ENCODE data around the gene ASGR1.

Gene ASGR1

GRCh38 chr17:7144213-7144612 lies 35.0 kb downstream of the ASGR1 start:
- Histone ChIP-seq H3K4me3 (no peak overlapping the region), H3K36me3 (replicated peaks) (no peaks in the 10 kb centered on the region)
- in situ Hi-C loops (cut with MboI; ENCODE audit: low sequenced_read_pairs) = loop anchor here (25.0 kb wide), 1 partner anchor 232 kb away; no protein-coding TSS in a partner anchor

GRCh38 chr17:7141824-7142223 lies 37.3 kb downstream of the ASGR1 start:
- H3K27me3 ChIP-seq (ENCODE audit: low read depth) = peaks cover 3% of the 10 kb centered on the region; the same call in 1 of the 2 replicates
- no peaks in the 10 kb centered on the region for H3K9me3 ChIP-seq
- no peak overlapping the region for H3K4me3 ChIP-seq
- no peak for DNase-seq (ENCODE audit: low spot score in 2 of 2)
- in situ Hi-C loops (cut with MboI; ENCODE audit: low sequenced_read_pairs) = loop anchor here (25.0 kb wide), 1 partner anchor 230 kb away; no protein-coding TSS in a partner anchor
- H3K4me1 ChIP-seq = peaks cover 4% of the 10 kb centered on the region; the same call in 1 of the 2 replicates
- no peaks in the 10 kb centered on the region for H3K36me3 ChIP-seq (replicated peaks)

More at GRCh38 chr17:7144213-7144612, 35.0 kb downstream of the ASGR1 start:
- peaks cover 4% of the 10 kb centered on the region; the same call in 1 of the 2 replicates for H3K4me1 ChIP-seq
- H3K9me3 ChIP-seq = no peaks in the 10 kb centered on the region
- no peaks in the 10 kb centered on the region for H3K27me3 ChIP-seq (ENCODE audit: low read depth)
- DNase-seq (ENCODE audit: low spot score in 2 of 2) = peak in 1 of 2 experiments; percentile 35

GRCh38 chr17:7139400-7139799 lies 39.8 kb downstream of the ASGR1 start:
- Histone ChIP-seq H3K4me1 (peaks cover 6% of the 10 kb centered on the region), H3K27me3 (ENCODE audit: low read depth) (peaks cover 3% of the 10 kb centered on the region; the same call in 1 of the 2 replicates), H3K36me3 (replicated peaks) (no peaks in the 10 kb centered on the region), H3K4me3 (no peak overlapping the region), H3K9me3 (no peaks in the 10 kb centered on the region)
- in situ Hi-C loops (cut with MboI; ENCODE audit: low sequenced_read_pairs) = loop anchor here (25.0 kb wide), 1 partner anchor 227 kb away; no protein-coding TSS in a partner anchor
- DNase-seq (ENCODE audit: low spot score in 2 of 2) = no peak

GRCh38 chr17:7138800-7139381 lies 40.3 kb downstream of the ASGR1 start:
- Histone ChIP-seq H3K9me3 (no peaks in the 10 kb centered on the region), H3K36me3 (replicated peaks) (no peaks in the 10 kb centered on the region), H3K4me1 (peaks cover 6% of the 10 kb centered on the region), H3K27me3 (ENCODE audit: low read depth) (peaks cover 3% of the 10 kb centered on the region; the same call in 1 of the 2 replicates), H3K4me3 (no peak overlapping the region)
- in situ Hi-C loops (cut with MboI; ENCODE audit: low sequenced_read_pairs) = loop anchor here (25.0 kb wide), 1 partner anchor 227 kb away; no protein-coding TSS in a partner anchor
- DNase-seq (ENCODE audit: low spot score in 2 of 2) = no peak

- H3K9me3 ChIP-seq = no peaks in the 10 kb centered on the region
- in situ Hi-C loops (cut with MboI; ENCODE audit: low sequenced_read_pairs) = loop anchor here (25.0 kb wide), 1 partner anchor 225 kb away; no protein-coding TSS in a partner anchor
- peaks cover 6% of the 10 kb centered on the region for H3K4me1 ChIP-seq
- no peaks in the 10 kb centered on the region for H3K36me3 ChIP-seq (replicated peaks)
- H3K27me3 ChIP-seq (ENCODE audit: low read depth) = peaks cover 3% of the 10 kb centered on the region; the same call in 1 of the 2 replicates
- DNase-seq (ENCODE audit: low spot score in 2 of 2) = no peak
- no peak overlapping the region for H3K4me3 ChIP-seq
Observed at GRCh38 chr17:7137171-7137943, 41.8 kb downstream of the ASGR1 start.

GRCh38 chr17:7136266-7136877 lies 42.8 kb downstream of the ASGR1 start:
- no peaks in the 10 kb centered on the region for H3K9me3 ChIP-seq
- no peaks in the 10 kb centered on the region for H3K36me3 ChIP-seq (replicated peaks)
- peak; percentile 58 to 84 for DNase-seq (ENCODE audit: low spot score in 2 of 2)
- H3K4me1 ChIP-seq = peaks cover 6% of the 10 kb centered on the region
- peak overlapping the region; percentile 13 for H3K4me3 ChIP-seq
- peaks cover 3% of the 10 kb centered on the region; the same call in 1 of the 2 replicates for H3K27me3 ChIP-seq (ENCODE audit: low read depth)
- in situ Hi-C loops (cut with MboI; ENCODE audit: low sequenced_read_pairs) = loop anchor here (25.0 kb wide), 1 partner anchor 224 kb away; no protein-coding TSS in a partner anchor

GRCh38 chr17:7133916-7134315 lies 45.3 kb downstream of the ASGR1 start:
- peaks cover 3% of the 10 kb centered on the region; the same call in 1 of the 2 replicates for H3K27me3 ChIP-seq (ENCODE audit: low read depth)
- H3K4me3 ChIP-seq = no peak overlapping the region
- H3K4me1 ChIP-seq = peaks cover 6% of the 10 kb centered on the region
- no peaks in the 10 kb centered on the region for H3K9me3 ChIP-seq
- DNase-seq (ENCODE audit: low spot score in 2 of 2) = no peak
- no peaks in the 10 kb centered on the region for H3K36me3 ChIP-seq (replicated peaks)
- in situ Hi-C loops (cut with MboI; ENCODE audit: low sequenced_read_pairs) = loop anchor here (5.0 to 25.0 kb wide), 2 partner anchors 82 to 222 kb away; no protein-coding TSS in a partner anchor

GRCh38 chr17:7133424-7133823 lies 45.7 kb downstream of the ASGR1 start:
- DNase-seq (ENCODE audit: low spot score in 2 of 2) = peak in 1 of 2 experiments; percentile 52
- in situ Hi-C loops (cut with MboI; ENCODE audit: low sequenced_read_pairs) = loop anchor here (5.0 to 25.0 kb wide), 2 partner anchors 81 to 221 kb away; no protein-coding TSS in a partner anchor
- H3K4me1 ChIP-seq = peaks cover 6% of the 10 kb centered on the region
- H3K4me3 ChIP-seq = no peak overlapping the region
- H3K36me3 ChIP-seq (replicated peaks) = no peaks in the 10 kb centered on the region
- peaks cover 3% of the 10 kb centered on the region; the same call in 1 of the 2 replicates for H3K27me3 ChIP-seq (ENCODE audit: low read depth)
- H3K9me3 ChIP-seq = no peaks in the 10 kb centered on the region

- Histone ChIP-seq H3K4me3 (no peak overlapping the region), H3K27me3 (ENCODE audit: low read depth) (peaks cover 3% of the 10 kb centered on the region; the same call in 1 of the 2 replicates), H3K36me3 (replicated peaks) (no peaks in the 10 kb centered on the region), H3K4me1 (peaks cover 6% of the 10 kb centered on the region), H3K9me3 (no peaks in the 10 kb centered on the region)
- in situ Hi-C loops (cut with MboI; ENCODE audit: low sequenced_read_pairs) = loop anchor here (5.0 to 25.0 kb wide), 2 partner anchors 80 to 220 kb away; no protein-coding TSS in a partner anchor
- no peak for DNase-seq (ENCODE audit: low spot score in 2 of 2)
Observed at GRCh38 chr17:7132511-7133094, 46.6 kb downstream of the ASGR1 start.

GRCh38 chr17:7131423-7131791 lies 47.8 kb downstream of the ASGR1 start:
- no peaks in the 10 kb centered on the region for H3K27me3 ChIP-seq (ENCODE audit: low read depth)
- no peak overlapping the region for H3K4me3 ChIP-seq
- H3K36me3 ChIP-seq (replicated peaks) = no peaks in the 10 kb centered on the region
- peaks cover 6% of the 10 kb centered on the region for H3K4me1 ChIP-seq
- in situ Hi-C loops (cut with MboI; ENCODE audit: low sequenced_read_pairs) = loop anchor here (5.0 to 25.0 kb wide), 2 partner anchors 79 to 219 kb away; no protein-coding TSS in a partner anchor
- no peak for DNase-seq (ENCODE audit: low spot score in 2 of 2)
- H3K9me3 ChIP-seq = no peaks in the 10 kb centered on the region

GRCh38 chr17:7130621-7131422 lies 48.3 kb downstream of the ASGR1 start:
- Histone ChIP-seq H3K9me3 (no peaks in the 10 kb centered on the region), H3K4me1 (peaks cover 3% of the 10 kb centered on the region), H3K27me3 (ENCODE audit: low read depth) (no peaks in the 10 kb centered on the region), H3K36me3 (replicated peaks) (no peaks in the 10 kb centered on the region), H3K4me3 (no peak overlapping the region)
- in situ Hi-C loops (cut with MboI; ENCODE audit: low sequenced_read_pairs) = loop anchor here (5.0 to 25.0 kb wide), 2 partner anchors 79 to 219 kb away; no protein-coding TSS in a partner anchor
- no peak for DNase-seq (ENCODE audit: low spot score in 2 of 2)

GRCh38 chr17:7129311-7129710 lies 49.9 kb downstream of the ASGR1 start:
- Histone ChIP-seq H3K9me3 (no peaks in the 10 kb centered on the region), H3K27me3 (ENCODE audit: low read depth) (no peaks in the 10 kb centered on the region), H3K4me1 (no peaks in the 10 kb centered on the region), H3K4me3 (no peak overlapping the region), H3K36me3 (replicated peaks) (no peaks in the 10 kb centered on the region)
- in situ Hi-C loops (cut with MboI; ENCODE audit: low sequenced_read_pairs) = loop anchor here (25.0 kb wide), 1 partner anchor 217 kb away; no protein-coding TSS in a partner anchor
- no peak for DNase-seq (ENCODE audit: low spot score in 2 of 2)

All from HAP-1 (cell line).